ENCODE measurements around the gene KCND3.

Gene KCND3

GRCh38 chr1:111990878-111991718 lies 1.6 kb upstream of the KCND3 start (continued):
- no peak for TF ChIP-seq ZNF639 (tag by site-specific recombination; IDR thresholded peaks at IDR 0.05)
- 0 out of 2 replicates have a peak, but pooled peaks have one; percentile 48 for TF ChIP-seq ZNF10 (tag by site-specific recombination; IDR thresholded peaks at IDR 0.05)
- TF ChIP-seq ZBTB48 (tag by site-specific recombination; IDR thresholded peaks at IDR 0.05), result peak; percentile 69
- peak; percentile 45 for TF ChIP-seq SP2 (tag by site-specific recombination; IDR thresholded peaks at IDR 0.05)
- TF ChIP-seq ZBTB8A (tag by site-specific recombination; IDR thresholded peaks at IDR 0.05), result peak; percentile 89
- no peak for TF ChIP-seq ZNF175 (tag by site-specific recombination; IDR thresholded peaks at IDR 0.05)
- no peak for TF ChIP-seq ZNF664 (tag by site-specific recombination; IDR thresholded peaks at IDR 0.05)
- TF ChIP-seq WT1 (tag by site-specific recombination; IDR thresholded peaks at IDR 0.05), result 0 out of 2 replicates have a peak, but pooled peaks have one; percentile 21
- no peak for TF ChIP-seq ZNF140 (tag by site-specific recombination; IDR thresholded peaks at IDR 0.05)
- TF ChIP-seq ZNF274 (IDR thresholded peaks at IDR 0.05; ENCODE audit: low read length), result no peak
- no peak for TF ChIP-seq ZNF274 (tag by site-specific recombination; IDR thresholded peaks at IDR 0.05; ENCODE audit: borderline replicate concordance)
- no peak for TF ChIP-seq ZNF354C (tag by site-specific recombination; IDR thresholded peaks at IDR 0.05; ENCODE audit: borderline replicate concordance, low read depth)
- TF ChIP-seq ZNF658 (tag by site-specific recombination; IDR thresholded peaks at IDR 0.05), result no peak
- TF ChIP-seq MZF1 (tag by site-specific recombination; IDR thresholded peaks at IDR 0.05; ENCODE audit: borderline replicate concordance), result no peak
- TF ChIP-seq ZNF398 (tag by site-specific recombination; IDR thresholded peaks at IDR 0.05), result peak; percentile 43; the same call in 1 of the 2 replicates
- TF ChIP-seq ZBTB20 (tag by site-specific recombination; IDR thresholded peaks at IDR 0.05), result 0 out of 2 replicates have a peak, but pooled peaks have one; percentile 5
- TF ChIP-seq ZFP37 (tag by site-specific recombination; IDR thresholded peaks at IDR 0.05), result peak; percentile 32; the same call in 1 of the 2 replicates
- peak; percentile 28; the same call in 1 of the 2 replicates for TF ChIP-seq ZNF2 (tag by site-specific recombination; IDR thresholded peaks at IDR 0.05)
- peak; percentile 34; the same call in 1 of the 2 replicates for TF ChIP-seq ZNF654 (tag by site-specific recombination; IDR thresholded peaks at IDR 0.05; ENCODE audit: low read depth)
- no peak for TF ChIP-seq ZNF155 (tag by site-specific recombination; IDR thresholded peaks at IDR 0.05)
- TF ChIP-seq ZFHX2 (tag by site-specific recombination; conservative IDR thresholded peaks at IDR 0.05), result peak; percentile 70
- TF ChIP-seq ZNF169 (tag by site-specific recombination; IDR thresholded peaks at IDR 0.05), result no peak
- peak; percentile 85 for TF ChIP-seq IKZF3 (tag by site-specific recombination; IDR thresholded peaks at IDR 0.05)
- TF ChIP-seq PRDM1 (tag by site-specific recombination; IDR thresholded peaks at IDR 0.05), result no peak
- TF ChIP-seq ZNF341 (tag by site-specific recombination; IDR thresholded peaks at IDR 0.05; ENCODE audit: low read depth), result peak; percentile 49
- TF ChIP-seq PATZ1 (tag by site-specific recombination; IDR thresholded peaks at IDR 0.05), result peak; percentile 46; the same call in 1 of the 2 replicates
- TF ChIP-seq ZBTB11 (tag by site-specific recombination; conservative IDR thresholded peaks at IDR 0.05; ENCODE audit: low read depth), result peak; percentile 70; the same call in 1 of the 2 replicates
- peak; percentile 64; the same call in 1 of the 2 replicates for TF ChIP-seq EGR2 (tag by site-specific recombination; IDR thresholded peaks at IDR 0.05; ENCODE audit: low read depth)
